Cerebellar nuclear complex (tissue), 1 donor: ENCODE data around the gene MSI2.

Source experiments
- DNase-seq, 2 experiments: peaks; one replicate each; lab custom pipeline; 2025; lab: John Stamatoyannopoulos, UW

MSI2 gene

DNA sequence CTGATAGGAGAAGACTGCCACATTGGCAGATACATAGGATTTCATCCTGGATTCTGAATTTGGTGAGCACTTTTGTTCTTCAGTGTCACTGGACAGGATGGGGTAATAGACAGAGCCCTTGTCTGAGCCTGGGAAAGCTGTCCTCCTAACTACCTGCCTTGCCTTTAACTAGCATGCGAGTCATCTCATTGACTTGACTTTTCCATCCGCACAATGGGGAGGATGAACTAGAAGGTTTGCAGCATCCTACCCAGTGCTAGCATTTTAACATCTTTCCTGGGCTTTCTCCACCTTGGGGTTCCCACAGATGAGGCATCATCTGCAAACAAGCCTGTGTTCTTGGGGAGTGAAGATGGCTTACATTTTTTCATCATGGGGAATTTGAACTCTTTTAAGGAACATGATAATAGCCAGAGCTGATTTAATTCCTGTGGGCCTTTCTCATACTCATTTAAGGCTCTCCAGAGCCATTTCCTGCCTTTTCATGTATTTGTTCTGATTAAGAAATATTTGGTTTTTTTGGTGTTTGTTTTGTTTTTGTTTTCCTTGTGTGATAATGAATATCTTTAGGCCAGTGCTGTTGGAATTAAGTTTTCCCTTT lies 139.5 kb downstream of the MSI2 start:
- DNase-seq: no peak

DNA sequence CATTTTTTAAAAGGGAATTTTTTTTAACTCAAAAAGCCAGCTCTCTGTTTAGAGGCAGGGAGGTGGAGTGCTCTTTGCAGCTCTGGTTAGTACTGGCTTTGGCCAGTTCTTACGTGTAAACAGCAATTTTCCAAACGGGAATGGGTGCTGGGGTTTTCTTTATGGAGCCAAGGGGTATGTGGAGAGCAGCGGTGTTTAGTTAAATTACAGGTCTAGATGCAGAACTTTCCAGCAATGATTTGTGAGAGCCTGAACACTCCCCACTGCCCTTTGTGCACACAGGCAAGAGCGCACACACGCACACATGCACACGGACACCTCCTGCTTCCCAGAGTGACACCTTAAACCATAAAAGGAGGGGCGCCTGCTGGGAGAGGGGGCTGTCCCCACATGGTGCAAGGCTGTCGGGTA lies 140.2 kb downstream of the MSI2 start:
- no peak for DNase-seq

DNA sequence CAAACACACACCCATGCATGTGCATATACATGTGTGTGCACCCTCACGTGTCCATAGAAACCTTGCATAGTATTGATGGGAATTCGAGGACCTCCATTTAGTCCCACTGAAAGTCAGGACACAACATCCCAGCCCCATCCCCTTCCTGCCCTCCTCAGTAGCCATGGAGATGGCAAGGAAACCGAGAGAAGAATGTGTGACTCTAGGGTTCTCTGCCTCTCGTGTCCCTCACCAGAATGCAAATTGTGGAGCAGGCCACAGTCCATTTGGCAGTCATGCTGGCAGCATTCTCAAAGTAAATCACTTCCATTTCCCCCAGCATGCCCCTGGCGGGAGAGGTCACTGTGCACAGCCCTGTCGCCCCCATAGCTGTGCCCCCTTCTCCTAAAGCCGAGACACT lies 141.1 kb downstream of the MSI2 start:
- DNase-seq: no peak

DNA sequence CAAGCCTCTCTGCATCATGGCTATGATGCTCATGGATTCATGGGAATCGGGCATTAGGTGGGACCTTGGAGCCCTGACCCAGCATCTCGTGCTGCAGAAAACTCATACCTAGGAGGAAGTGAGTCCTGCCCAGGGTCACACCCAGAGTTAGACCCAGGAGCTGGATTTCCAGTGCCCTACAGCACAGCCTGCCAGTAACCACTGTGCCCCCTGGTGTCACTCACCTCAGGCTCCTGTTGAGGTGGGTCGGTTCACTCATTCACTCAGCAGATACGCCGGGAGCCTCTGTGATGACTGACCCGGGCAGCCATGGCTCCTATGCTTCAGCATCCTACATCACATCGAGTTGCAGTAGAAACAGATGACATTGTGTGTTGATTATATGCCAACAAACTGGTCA lies 143.4 kb downstream of the MSI2 start:
- DNase-seq: no peak

DNA sequence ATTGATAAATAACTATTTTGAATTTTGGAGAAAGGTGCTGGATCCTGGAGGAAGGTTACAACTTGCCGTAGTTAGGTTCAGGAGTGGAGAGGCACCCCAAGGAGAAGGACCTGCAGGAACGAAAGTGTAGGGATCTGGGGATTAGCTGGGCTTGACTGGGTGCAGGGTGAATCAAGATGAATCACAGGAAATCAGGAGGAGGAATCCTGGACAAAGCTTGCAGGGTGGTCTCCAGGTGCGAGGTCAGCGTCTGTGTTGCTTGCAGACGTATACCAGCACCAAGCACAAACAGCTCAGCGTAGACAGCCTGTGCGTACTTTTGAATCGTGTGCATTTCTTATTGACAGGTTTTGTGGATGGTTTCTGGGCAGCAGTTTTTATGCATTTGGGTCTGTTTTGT lies 144.3 kb downstream of the MSI2 start:
- DNase-seq: no peak

DNA sequence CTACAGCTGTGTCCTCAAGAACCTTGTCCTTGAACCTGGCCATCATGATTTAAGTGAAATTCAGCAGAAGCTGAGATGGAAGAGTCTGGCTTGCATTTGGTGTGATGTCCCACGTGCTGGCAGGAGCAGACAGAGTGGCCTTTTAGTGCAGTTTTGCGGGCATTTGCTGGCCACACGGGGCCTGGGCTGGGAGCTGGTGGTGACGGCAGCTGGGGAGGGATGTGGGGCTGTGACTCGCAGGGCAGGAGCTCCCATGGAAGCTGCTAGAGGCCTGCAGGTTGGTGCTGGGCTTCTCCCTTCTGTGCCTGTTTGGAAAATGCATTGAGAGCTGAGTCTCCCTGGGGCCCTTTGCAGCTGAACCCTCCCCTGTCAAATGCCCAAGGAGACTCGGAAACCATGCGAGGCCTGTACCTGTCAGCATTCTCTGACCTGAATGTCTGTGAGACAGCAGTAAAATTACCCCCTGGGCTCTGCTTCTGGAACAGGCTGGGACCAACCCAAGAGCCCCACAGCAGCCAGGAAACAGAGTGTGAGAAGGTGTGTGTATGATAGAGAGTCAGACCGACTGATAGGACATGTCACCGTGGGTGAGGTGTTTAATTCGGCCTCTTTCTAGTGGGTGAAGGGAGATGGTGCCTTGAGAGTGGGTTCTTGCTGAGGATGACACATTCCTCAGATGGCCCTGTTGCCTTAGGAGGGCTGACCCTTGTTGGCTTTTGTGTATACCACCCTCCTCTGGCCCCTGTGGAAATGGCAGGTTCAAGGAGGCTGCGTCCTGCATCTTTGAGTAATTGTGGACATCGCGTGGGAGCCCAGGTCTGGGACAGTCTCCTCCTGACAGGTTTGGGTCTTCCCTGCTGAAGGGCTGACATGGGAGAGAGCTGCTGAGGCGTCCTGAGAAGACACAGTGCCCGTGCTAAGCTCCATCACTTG lies 145.5 kb downstream of the MSI2 start:
- DNase-seq: no peak

DNA sequence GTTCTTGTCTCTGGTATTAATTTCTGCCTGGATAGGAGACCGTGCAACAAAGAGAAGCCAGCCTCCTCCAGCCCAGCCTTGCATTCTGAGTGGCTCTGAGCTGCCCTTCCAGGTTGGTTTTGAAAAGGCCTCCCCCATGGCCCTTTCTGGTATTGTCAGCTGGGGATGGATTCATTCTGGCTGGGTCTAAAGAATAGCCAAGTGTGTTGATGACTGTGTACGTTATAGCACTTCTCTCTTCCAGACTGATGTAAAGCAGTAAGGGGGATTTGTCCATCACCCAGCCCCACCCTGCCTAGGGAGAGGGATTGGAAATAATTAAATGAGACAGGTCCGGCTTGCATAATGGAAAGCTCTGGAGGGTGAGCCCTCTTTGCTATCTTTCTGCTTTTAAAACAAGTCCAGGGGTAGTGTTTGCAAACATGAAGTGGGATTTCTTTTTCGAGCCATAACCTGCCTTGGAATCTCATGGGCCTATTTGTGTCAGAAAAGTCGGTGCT lies 146.4 kb downstream of the MSI2 start:
- no peak for DNase-seq

DNA sequence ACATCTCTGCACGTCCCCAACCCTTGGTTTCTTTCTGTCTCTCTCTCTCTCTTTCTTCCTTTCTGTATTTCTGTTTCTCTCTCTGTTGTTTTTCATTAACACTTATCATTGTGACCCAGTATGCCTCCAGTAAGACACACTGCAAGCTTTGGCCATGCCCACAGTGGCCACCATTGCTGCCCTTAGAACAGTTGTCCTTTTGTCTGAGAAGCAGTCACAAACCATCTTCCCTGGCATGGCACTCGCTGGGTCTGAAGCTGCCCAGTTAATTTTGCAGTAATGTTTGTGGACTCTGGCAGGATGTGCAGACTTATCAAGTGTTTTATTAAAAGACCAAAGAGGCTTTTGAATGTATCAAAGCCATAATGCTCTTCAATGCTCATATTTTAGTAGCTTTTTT lies 146.9 kb downstream of the MSI2 start:
- DNase-seq: no peak

DNA sequence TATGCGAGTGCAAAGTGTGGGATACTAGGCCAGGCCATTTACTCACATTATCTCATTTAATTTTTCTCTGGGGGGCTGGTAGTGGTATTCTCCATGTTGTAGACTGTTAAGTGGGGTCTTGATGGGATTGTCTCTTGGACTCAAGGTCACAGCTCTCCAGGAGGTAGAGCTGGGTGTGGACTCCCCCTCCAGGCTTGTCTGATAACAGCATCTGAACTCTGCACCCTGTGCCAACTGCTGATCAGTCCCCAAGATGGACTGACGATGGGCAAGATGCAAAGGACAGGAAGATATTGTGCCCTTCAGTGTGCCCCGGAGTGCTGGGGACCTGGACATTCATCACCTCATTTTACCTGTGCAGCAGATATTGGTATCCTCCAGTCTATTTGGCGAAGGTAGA lies 147.8 kb downstream of the MSI2 start:
- no peak for DNase-seq

DNA sequence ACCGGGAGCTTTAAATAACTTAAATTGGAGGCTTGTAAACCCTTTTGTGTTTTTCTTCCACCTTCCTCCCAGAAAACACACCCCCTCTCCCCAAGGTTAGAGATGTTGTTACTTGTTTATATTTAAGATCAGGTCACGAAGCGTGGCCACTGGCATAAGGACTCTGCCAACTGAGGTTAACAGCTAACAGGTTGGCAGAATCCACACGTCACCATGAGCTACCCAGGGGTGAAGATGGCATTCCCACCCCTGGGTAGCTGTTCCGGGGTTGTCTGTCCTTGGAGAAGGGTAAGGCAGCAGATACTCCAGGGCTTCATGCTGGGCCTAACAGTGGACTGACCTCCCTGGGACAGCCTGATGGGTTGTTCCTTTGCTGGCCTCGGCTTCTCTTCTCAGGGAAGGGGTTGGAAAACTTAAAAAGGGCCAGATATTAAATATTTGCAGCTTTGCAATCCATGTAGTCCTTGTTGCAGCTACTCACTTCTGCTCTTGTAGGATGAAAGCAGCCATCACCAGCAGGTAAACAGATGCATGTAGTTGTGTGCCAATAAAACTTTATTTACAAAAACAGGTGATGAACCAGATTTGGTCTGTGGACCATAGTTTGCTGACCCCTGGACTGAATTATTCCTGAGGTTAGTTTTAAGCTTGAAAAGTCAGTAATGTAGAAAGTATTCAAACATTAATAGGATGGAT lies 148.6 kb downstream of the MSI2 start:
- no peak for DNase-seq

DNA sequence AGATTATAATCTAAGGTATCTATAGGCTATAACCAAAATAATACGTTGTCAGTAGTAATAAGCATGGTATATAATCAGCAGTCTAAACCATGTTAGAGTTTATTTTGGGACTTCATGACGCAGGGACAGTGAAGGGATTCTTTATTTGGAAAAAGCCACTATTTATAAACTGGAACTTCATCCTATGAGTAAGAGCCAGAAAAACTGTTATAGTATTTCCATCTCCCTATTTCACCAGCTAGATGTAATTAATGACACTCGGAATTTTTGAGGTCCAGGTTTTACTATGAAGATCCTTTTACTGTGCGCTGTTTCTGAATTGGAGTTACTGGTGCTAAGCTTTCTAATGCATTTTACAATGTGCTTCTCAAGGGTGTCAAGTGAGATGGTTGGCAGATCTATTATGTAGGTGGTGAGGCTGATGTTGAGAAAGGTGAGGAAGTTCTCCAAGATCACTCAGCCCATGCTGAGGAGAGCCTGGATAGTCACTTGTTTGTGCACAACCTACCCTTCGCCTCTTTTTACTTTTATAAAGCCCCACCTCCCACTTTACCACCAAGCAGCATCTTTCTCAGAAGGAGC lies 149.3 kb downstream of the MSI2 start:
- DNase-seq: no peak

DNA sequence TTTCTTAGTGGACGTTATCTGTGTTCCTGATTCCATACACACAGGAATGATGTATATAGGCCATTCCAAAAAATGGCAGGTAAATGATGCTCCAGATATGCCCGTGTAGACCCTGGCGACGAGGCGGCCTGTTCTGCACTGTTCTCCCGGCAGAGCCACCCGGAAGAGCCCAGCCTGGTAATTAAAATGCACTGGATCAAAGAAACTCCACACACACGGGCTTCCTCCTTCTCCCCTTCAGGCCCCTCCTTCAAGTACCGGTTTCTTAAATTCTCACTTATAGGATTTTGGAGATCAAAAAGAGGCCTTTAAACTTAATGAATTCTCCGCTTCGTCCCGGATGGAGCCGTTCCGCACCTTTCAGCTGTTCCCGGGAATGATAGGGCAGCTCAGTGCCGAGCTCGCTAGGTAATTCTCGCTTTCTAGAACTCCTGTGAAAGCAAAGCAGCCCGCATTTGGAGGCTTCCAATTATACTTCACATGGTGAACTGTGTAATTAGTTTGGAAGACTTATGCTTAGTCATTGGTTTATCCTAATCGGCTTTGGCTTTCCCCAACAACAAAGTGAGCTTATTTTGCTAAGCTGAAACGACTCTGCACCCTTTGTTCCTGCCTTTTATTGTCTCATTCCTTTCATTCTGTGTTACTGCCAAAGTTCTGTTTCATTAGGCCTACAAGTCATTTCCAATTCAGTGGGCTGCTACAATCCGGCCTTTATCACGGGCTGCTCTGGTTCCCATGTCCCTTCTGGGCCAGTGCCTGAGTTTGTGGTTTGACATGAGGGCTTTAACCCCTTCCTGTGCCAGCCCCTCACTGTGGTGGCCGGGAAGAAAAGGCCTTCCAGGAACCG lies 150.0 kb downstream of the MSI2 start:
- no peak for DNase-seq

DNA sequence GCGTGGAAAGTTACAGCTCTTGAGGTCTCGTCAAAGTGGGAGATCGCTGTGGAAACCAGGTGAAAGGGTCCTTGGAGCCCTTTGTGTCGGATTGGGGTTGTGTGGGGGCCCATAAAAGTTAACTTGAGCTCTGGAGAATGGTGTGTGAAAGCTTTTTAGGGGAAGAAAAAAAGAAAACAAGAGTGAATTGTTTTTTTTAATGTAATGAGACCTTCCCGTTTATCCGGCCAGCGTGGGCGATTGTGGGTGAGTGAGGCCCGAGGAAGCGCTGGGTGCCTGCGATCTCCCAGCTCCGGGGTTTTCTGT lies 150.6 kb downstream of the MSI2 start:
- DNase-seq: no peak

DNA sequence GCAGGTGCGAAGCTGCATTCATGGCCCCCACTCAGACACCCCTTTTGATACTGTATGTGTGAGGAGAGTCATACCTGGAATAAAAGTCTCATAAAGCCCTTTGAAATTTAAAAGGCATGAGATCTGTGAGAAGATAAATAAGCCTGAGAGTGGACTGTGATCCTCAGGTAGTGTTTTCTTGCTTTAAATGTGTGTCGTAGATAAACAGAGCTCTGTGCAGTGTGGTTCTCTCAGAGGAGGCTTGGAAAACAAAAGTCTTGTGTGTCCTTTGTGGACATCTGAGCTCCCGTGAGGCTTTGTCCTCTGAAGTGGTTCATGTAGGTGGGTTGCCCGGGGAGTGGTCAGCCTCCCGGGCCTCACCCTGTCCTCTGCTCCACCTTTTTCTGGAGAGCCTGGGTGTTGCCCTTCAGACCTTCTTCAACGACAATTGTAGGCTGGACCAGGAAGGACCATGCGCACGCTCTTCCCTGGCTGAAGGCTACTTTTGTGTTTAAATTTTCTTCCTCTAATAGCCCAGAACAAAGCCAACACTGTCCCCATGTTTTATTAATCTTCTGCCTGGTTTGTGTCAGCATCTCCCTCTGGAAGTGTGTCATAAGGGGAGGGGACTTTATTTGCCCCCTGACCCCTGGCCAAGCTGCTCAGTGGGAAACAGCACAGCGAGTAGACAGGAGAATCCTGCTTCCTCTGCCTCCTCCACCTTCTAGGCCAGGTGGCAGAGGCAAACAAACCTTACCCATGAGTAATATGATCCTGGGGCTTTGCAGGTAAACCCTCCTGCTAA lies 151.2 kb downstream of the MSI2 start:
- no peak for DNase-seq

DNA sequence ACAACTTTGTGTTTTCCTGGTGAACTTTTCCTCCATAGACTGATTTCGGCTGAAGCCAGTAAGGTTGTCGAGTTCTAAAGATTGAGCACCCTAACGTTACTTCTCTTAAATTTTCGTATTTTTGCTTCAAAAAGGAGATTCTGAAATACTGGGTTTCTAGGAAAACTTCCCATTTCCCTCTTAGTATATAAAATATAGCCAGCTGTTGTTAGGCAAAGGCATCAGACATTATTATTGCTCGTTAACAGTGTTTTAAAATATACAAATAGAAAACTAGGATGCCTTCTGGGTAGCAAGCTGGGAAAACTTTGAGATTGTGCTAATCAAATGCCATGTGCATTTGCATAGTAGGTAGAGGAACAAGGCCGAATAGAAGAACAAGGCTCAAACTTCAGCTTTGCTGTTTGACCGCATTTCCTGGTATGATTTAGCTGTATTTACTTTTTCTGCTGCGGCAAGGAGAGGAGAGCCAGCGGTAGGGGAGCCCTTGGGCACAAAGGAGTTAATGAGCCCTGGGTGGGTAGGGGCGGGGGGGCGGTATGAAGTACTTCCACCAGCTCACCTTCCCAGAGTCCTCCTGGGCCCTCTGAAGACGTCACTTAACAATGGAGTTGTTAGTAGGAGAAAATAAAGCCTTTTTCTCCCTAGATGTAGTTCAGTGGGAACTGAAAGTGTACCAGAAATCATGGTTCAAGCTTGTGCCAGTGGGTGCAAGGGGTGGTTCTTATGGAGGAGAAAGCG lies 151.9 kb downstream of the MSI2 start:
- no peak for DNase-seq

DNA sequence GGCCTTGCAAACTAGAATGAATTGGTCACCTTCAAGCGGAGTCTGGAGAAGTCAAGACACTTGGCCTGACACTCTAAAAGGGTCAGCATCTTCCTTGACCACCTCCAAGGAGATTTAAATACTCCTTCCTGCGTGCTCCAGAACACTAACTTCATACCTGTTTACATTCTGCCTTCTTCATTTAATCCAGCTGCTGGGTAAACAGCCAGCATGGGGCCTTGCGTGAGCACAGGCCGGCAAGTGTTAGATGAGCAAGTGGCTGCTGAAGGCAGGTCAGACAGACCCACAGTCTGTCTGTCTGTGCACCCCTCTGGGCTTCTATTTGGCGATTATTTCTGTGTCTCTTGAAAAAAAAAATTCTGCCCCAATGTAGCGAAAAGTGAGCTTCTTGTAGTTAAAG lies 153.8 kb downstream of the MSI2 start:
- no peak for DNase-seq

DNA sequence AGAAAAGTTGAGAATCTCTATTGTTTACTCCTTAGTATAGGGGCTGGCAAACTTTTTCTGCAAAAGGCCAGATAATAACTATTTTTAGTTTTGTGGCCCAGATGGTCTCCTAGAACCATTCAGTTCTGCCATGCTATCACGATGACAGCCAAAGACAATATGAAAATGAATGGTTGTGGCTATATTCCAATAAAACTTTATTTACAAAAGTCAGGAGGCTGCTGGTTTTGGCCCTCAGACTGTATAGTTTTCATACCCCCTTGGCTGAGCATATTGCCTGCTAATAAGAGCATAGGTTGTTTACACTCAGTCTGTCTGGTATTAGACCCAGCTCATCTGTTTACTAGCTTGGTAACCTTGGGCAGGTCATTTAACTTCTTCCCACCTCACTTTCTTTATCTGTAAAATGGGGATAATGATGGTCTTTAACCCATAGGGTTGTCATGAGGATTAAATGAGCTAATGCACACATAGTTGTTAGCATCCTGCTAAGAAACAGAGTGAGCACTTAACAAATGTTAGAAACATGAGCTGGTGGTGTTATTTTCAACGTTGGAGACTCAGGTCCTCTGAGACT lies 156.3 kb downstream of the MSI2 start:
- DNase-seq: no peak

DNA sequence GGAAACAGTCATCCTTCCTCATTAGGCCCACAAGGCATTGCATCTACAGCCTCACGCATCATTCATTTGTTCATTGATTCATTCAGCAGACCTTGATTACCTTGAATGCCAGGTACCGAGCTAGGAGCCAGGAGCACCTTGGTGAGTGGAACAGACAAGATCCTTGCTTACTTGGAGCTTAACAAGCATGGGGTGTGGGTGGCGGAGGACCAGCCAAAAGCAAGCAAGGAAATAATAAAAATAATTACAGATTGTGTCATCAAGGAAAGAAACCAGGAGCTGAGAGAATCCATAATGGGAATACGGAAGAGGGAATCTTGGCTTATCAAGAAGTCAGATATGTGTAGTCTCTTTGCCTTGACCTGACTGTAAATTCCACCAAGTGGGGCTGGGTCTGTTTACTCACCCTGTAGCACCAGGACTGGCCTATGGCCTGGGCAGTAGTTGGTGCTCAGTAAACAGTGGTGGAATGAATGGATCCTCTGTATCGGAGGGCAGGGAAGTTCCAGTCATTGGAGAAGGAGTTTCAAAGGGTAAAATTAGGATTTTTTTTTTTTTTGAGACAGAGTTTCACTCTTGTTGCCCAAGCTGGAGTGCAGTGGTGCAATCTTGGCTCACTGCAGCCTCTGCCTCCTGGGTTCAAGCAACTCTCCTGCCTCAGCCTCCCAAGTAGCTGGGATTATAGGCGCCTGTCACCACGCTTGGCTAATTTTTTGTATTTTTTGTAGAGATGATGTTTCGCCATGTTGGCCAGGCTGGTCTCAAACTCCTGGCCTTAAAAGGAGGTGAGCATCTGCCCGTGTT lies 157.7 kb downstream of the MSI2 start:
- DNase-seq: no peak

DNA sequence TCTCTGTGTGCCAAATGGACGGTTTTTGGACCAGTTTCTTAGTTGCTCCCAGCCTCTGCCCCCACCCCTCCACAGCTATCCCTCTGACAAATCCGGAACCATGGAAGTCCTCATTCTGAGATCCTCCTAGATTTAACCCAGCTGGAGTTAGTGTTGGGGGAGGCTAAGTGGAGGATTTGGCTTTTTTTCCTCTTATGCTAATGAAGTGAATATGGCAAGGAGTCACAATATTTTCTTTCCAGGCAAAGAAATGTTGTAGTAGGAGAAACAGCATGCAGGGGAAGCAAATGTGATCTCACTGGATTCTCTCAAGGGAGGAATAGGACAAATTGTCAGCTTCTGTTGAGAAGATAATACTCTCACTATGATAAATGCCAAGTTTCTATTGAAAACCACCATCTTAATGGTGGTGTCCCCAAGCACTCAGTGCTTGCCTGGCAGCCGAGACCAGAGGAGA lies 159.5 kb downstream of the MSI2 start:
- no peak for DNase-seq
